ELF-1 (cell line): ENCODE measurements around the gene GALK2.
"Not testable (repeated sequence)": the region's sequence is repeated elsewhere in the genome, so short reads cannot be mapped to it uniquely, and the experiment has no call there.

Experiments used
- DNase-seq: peaks from one replicate; pipeline ENCODE4 v3.0.0-alpha.2; 2016; ENCODE audit warnings: low read depth, low spot score

Gene GALK2

GRCh38 chr15:49215768-49216739, 46.0 kb downstream of the GALK2 start:
- DNase-seq: peak; percentile 24

GRCh38 chr15:49223536-49224274, 53.7 kb downstream of the GALK2 start:
- DNase-seq: no peak

- peak; percentile 90 for DNase-seq
These were observed 55.7 kb downstream of the GALK2 start for GRCh38 chr15:49225572-49226281.

GRCh38 chr15:49227602-49228001, 57.6 kb downstream of the GALK2 start:
- no peak for DNase-seq

GRCh38 chr15:49229922-49230321, 59.9 kb downstream of the GALK2 start:
- no peak for DNase-seq

DNA sequence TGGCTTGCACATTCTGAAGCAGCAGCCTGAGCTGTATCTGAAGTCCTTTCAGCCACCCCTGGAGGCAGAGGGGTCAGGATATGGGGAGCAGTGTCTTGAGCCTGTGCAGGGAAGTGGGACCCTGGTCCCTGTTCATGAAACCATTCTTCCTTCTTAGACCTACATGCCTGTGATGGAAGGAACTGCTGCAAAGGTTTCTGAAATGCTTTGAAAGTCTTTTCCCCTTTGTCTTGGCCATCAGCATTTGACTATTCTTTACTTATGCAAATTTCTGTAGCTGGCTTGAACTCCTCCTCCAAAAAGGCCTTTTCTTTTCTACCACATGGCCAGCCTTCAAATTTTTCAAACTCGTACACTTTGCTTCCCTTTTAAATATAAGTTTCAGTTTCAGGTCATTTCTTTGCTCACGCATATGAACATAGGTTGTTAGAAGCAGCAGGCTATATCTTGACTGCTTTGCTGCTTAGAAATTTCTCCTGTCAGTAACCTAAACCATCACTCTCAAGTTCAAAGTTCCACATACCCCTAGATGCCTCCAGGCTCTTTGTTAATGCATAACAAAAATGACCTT, 62.3 kb downstream of the GALK2 start:
- peak; percentile 34 for DNase-seq

- peak; percentile 44 for DNase-seq
These were observed 65.5 kb downstream of the GALK2 start for GRCh38 chr15:49235446-49236124.

- DNase-seq: no peak
These were observed 66.8 kb downstream of the GALK2 start for GRCh38 chr15:49236869-49237268.

DNA sequence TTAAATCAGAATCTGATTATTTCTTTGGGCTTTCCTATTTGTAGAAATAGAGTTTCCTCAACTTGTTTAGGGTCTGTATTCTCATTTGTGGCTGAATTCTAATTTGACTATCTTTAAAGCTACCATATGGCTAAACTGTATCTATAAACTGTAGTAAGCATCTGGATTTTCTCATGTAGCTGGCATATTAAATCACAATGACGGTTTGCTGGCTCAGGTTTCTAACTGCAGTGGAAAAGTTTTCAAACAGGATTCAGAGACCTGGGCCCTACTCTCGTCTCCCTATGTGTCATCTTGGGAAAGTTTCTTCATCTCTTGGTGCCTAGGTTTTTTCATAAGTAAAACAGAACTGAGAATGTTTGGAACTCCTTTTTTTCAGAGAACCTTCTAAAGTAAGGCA, 68.3 kb downstream of the GALK2 start:
- DNase-seq: no peak

- DNase-seq: no peak
These were observed 69.1 kb downstream of the GALK2 start for GRCh38 chr15:49239105-49239504.

DNA sequence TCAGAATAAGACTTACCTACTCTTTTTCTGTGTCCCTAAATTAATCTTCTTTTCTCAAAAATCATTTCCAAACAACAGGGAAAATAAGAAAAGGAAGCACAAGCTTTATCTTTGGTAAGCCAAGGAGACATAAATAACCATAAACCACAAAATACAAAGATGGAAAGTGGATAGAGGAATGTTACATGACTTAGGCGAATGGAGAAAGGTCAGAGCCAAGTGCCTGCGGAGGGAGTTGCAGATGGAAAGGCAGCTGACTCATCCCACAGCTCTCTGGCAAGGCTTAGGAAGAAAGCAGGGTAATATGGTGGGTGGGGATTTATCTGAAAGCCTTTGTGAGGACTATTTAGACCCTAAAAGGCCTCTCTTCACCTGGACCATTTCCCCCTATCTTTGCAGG, 72.8 kb downstream of the GALK2 start:
- no peak for DNase-seq

DNA sequence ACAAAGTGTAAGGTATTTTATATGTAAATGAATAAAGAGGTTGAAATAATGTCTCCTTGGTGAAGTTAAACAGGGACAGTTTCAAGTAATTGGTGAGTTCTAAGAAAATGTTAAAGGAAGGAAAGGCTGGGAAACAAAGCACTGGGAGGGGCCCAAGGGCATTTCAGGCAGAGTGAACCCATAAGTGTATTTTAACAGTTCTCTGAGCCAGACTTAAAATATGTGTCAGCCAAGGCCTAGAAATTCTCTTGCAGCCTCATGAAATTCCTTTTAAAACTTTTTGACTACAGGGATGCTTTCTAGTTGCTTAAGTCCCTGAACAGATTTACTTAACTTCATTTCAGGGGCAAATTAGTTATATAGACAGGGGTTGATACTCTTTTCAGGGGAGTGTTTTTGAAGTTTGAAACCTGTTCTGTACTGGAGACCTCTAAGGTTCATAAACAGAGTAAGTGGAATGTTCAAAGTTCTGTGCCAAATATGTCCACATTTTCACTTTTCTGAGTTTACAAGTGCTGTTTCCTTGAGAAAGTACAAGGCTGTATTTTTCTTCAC, 77.6 kb downstream of the GALK2 start:
- DNase-seq: no peak

- no peak for DNase-seq
These were observed 78.2 kb downstream of the GALK2 start for GRCh38 chr15:49248291-49248690.

DNA sequence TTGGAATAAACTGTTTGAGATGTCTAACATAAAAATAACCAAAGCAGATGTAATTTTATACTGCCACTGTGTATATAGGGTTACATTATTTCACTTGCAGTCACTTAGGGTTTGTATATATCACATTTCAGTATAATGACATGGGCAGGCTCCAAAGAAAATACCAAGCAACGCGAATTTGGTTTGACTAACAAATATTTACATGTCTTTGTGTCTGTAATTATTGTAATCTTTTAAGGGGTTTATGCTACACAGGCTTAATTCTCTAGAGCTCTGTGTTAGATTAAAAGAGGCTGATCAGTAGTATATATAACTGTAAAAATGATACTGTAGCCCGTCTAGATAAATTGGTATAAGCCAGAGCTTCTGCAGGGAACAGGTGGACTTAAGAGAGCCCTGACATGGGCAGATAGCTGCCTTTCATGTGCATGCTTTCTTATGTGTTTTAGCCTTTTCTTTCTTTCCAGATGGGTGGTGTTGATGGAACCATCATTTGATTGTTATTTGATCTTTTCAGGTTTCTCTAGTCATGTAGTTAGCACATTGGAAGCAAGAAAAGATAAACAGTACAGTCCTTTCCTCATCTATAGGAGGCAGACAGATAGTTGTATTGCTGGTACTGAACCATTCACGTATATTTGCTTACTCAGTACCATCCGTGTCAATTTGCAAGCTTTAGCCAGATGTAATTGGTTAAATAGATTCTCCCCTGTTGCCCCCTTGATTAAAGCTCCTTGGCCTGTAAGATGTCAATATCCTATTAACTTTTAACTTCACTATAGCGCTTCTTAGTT, 86.1 kb downstream of the GALK2 start:
- no peak for DNase-seq

DNA sequence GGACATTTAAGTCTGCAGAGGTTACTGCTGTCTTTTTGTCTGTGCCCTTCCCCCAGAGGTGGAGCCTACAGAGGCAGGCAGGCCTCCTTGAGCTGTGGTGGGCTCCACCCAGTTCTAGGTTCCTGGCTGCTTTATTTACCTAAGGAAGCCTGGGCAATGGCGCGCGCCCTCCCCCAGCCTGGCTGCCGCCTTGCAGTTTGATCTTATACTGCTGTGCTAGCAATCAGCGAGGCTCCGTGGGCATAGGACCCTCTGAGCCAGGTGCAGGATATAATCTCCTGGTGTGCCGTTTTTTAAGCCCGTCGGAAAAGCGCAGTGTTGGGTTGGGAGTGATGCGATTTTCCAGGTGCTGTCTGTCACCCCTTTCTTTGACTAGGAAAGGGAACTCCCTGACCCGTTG, 95.1 kb downstream of the GALK2 start:
- not testable (repeated sequence) for DNase-seq

DNA sequence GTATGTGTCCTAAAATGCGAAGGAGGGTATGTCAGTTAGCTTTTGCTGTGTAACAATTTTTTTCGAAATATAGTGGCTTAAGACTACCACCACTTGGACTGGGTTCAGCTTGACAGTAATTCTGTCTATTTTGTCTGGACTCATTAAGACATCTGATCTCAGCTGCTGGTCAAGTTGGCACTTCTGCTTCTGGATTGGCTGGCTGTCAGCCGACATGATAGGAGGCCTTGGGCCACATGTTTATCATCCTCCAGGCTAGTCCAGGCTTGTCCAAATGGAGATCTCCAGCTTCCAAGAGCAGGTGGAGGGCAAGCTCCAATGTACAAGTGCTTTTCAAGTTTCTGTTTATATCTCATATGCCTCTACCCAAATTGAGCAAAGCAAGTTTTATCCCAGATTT, 95.9 kb downstream of the GALK2 start:
- no peak for DNase-seq

GRCh38 chr15:49270541-49271421, 100.7 kb downstream of the GALK2 start:
- no peak for DNase-seq

- no peak for DNase-seq
These were observed 103.8 kb downstream of the GALK2 start for GRCh38 chr15:49273734-49274318.

DNA sequence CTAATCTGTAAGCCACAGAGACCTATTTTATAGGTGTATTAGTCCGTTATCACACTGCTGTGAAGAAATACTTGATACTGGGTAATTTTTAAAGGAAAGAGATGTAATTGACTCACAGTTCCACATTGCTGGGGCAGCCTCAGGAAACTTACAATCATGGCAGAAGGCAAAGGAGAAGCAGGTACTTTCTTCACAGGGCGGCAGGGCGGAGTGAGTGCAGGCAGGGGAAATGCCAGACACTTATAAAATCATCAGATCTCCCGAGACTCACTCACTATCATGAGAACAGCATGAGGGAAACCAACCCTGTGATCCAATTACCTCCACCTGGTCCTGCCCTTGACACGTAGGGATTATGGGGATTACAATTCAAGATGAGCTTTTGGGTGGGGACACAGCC, 108.7 kb downstream of the GALK2 start:
- no peak for DNase-seq
